ENCODE measurements around the gene AGER. TPM values are rescaled to one million over a fixed set of nuclear protein-coding genes. Genes with fewer than 3 reads are reported as not detected.
"Not testable (repeated sequence)": the region's sequence is repeated elsewhere in the genome, so short reads cannot be mapped to it uniquely, and the experiment has no call there.

The AGER gene
- total RNA-seq, 1 donor from 2014 or later: 1,590 TPM

GRCh38 chr6:32189069-32189741 is 5.2 kb upstream of the AGER start:
- Histone ChIP-seq H3K9me3 (no peaks in the 10 kb centered on the region), H3K4me3 (peak overlapping the region; percentile 66), H3K4me1 (peaks cover 52% of the 10 kb centered on the region), H3K27ac (peak overlapping the region; percentile 91), H3K36me3 (peaks cover 16% of the 10 kb centered on the region), H3K27me3 (no peaks in the 10 kb centered on the region)
- intact Hi-C loops (cut with DNase I): no loop called here
- DNase-seq: no peak
- no peak for TF ChIP-seq CTCF (IDR thresholded peaks at IDR 0.05)
- no peak for ATAC-seq

GRCh38 chr6:32188381-32189068 is 4.5 kb upstream of the AGER start:
- intact Hi-C loops (cut with DNase I): no loop called here
- no peak for ATAC-seq
- Histone ChIP-seq H3K4me3 (peak overlapping the region; percentile 66), H3K4me1 (peaks cover 55% of the 10 kb centered on the region), H3K36me3 (peaks cover 16% of the 10 kb centered on the region), H3K9me3 (no peaks in the 10 kb centered on the region), H3K27ac (peak overlapping the region; percentile 91), H3K27me3 (no peaks in the 10 kb centered on the region)
- TF ChIP-seq CTCF (IDR thresholded peaks at IDR 0.05): no peak
- no peak for DNase-seq

- DNase-seq; H3K9me3 ChIP-seq; H3K27me3 ChIP-seq; intact Hi-C loops (cut with DNase I); ATAC-seq; H3K27ac ChIP-seq: not testable (repeated sequence)
- Histone ChIP-seq H3K4me1 (peaks cover 49% of the 10 kb centered on the region), H3K36me3 (peaks cover 16% of the 10 kb centered on the region), H3K4me3 (peak overlapping the region; percentile 66)
These were observed 3.8 kb upstream of the AGER start for GRCh38 chr6:32187725-32188380.

GRCh38 chr6:32187009-32187709 is 3.1 kb upstream of the AGER start:
- peaks cover 22% of the 10 kb centered on the region for H3K36me3 ChIP-seq
- H3K9me3 ChIP-seq: no peaks in the 10 kb centered on the region
- no peak for ATAC-seq
- DNase-seq: no peak
- H3K4me3 ChIP-seq: no peak overlapping the region
- H3K27ac ChIP-seq: peak overlapping the region; percentile 60
- no peak for TF ChIP-seq CTCF (IDR thresholded peaks at IDR 0.05)
- H3K4me1 ChIP-seq: peaks cover 49% of the 10 kb centered on the region
- intact Hi-C loops (cut with DNase I): no loop called here
- no peaks in the 10 kb centered on the region for H3K27me3 ChIP-seq

GRCh38 chr6:32186151-32186840 is 2.2 kb upstream of the AGER start:
- intact Hi-C loops (cut with DNase I); H3K9me3 ChIP-seq; ATAC-seq; DNase-seq; H3K27me3 ChIP-seq; H3K4me3 ChIP-seq: not testable (repeated sequence)
- Histone ChIP-seq H3K27ac (peak overlapping the region; percentile 60), H3K4me1 (peaks cover 46% of the 10 kb centered on the region), H3K36me3 (peaks cover 30% of the 10 kb centered on the region)

- ATAC-seq (peak; percentile 68), DNase-seq (peak; percentile 89)
- intact Hi-C loops (cut with DNase I); H3K27me3 ChIP-seq; H3K9me3 ChIP-seq; H3K4me3 ChIP-seq: not testable (repeated sequence)
- Histone ChIP-seq H3K36me3 (peaks cover 36% of the 10 kb centered on the region), H3K4me1 (peaks cover 40% of the 10 kb centered on the region), H3K27ac (peak overlapping the region; percentile 77)
These were observed 1.7 kb upstream of the AGER start for GRCh38 chr6:32185681-32186131.

Data from upper lobe of right lung (tissue), 1 donor.